ENCODE results near the gene THADA. TPM values are rescaled to one million over a fixed set of nuclear protein-coding genes. Genes with fewer than 3 reads are reported as not detected.
A peak's percentile ranks its signal among the peaks of the same experiment; 100 is the strongest.

The THADA gene
- total and polyA plus RNA-seq, 4 experiments from 2014 or later: 20.3 to 44.8 (median 32.8) TPM

DNA sequence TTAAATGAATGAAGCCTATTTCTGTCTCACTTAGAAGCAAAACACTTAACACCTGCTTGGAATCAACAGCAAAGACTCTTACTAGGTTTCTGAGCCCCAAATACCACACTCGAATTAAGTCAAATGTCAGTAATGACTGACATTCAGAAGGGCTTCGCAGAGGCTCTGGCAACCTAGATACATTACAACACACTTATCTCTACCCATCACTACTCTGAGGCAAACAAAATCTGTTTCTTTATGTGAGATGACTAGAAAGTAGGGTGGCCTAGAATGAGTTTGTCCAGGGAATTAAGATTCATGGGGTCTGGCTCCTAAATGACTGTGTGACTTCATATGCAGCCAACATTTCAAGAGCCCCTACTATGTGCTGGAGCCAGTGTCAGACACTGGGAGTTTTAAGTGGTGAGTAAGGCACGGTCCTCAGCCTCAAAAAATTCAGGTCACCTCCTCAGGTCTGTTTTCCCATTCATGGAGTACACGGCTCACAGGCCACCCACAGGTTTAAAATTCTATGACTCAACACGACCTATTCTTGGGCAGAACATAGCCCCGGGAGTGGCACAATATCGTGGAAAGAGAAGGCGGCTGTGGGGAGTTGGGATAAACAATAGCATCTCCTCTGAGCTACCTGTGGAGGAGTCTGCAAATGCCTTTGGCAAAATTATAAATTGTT, 219.2 kb downstream of the THADA start:
- no peaks in the 10 kb centered on the region for H3K27me3 ChIP-seq (ENCODE audit: insufficient read depth, low read length)
- Mint-ChIP-seq H3K27ac (peak overlapping the region in 1 of 7 donors; percentile 11), H3K4me1 (peaks cover 0 to 4% (median under 1%) of the 10 kb centered on the region in 4 donors), H3K9me3 (peaks cover 0 to 2% (median 0%) of the 10 kb centered on the region in 8 donors), H3K4me3 (no peak overlapping the region), H3K36me3 (peaks cover 25 to 29% of the 10 kb centered on the region in 2 donors), H3K27me3 (no peaks in the 10 kb centered on the region)
- DNase-seq: no peak
- ChIA-PET POLR2A (ENCODE audit: partially characterized antibody) (interaction anchor here (1.3 kb wide), 1 partner anchor 8 kb away, joined by 3 read pairs; no protein-coding TSS in a partner anchor), CTCF (ENCODE audit: partially characterized antibody) (no interaction called here)
- no peaks in the 10 kb centered on the region for H3K36me3 ChIP-seq (ENCODE audit: insufficient read depth, low read length)
- intact Hi-C loops (cut with micrococcal nuclease): no loop called here
- H3K4me3 ChIP-seq (ENCODE audit: low read length in 2 of 2): no peak overlapping the region
- no peak overlapping the region for H3K27ac ChIP-seq (ENCODE audit: low read depth, low read length)
- no peaks in the 10 kb centered on the region for H3K9me3 ChIP-seq (ENCODE audit: control insufficient read depth in 1 of 2, low read length in 2 of 2)
- H3K4me1 ChIP-seq (ENCODE audit: insufficient read depth, low read length): no peaks in the 10 kb centered on the region

GRCh38 chr2:43375746-43376522, 219.9 kb downstream of the THADA start:
- H3K27ac ChIP-seq (ENCODE audit: low read depth, low read length): no peak overlapping the region
- no peak overlapping the region for H3K4me3 ChIP-seq (ENCODE audit: low read length in 2 of 2)
- no peaks in the 10 kb centered on the region for H3K4me1 ChIP-seq (ENCODE audit: insufficient read depth, low read length)
- intact Hi-C loops (cut with micrococcal nuclease): no loop called here
- H3K36me3 ChIP-seq (ENCODE audit: insufficient read depth, low read length): no peaks in the 10 kb centered on the region
- CTCF ChIA-PET (ENCODE audit: partially characterized antibody): no interaction called here
- DNase-seq: no peak
- Mint-ChIP-seq H3K9me3 (peaks cover 0 to 2% (median 0%) of the 10 kb centered on the region in 8 donors), H3K4me1 (peaks cover 0 to 4% (median under 1%) of the 10 kb centered on the region in 4 donors), H3K27ac (no peak overlapping the region), H3K4me3 (no peak overlapping the region), H3K27me3 (no peaks in the 10 kb centered on the region), H3K36me3 (peaks cover 23 to 29% of the 10 kb centered on the region in 2 donors)
- no peaks in the 10 kb centered on the region for H3K27me3 ChIP-seq (ENCODE audit: insufficient read depth, low read length)
- POLR2A ChIA-PET (ENCODE audit: partially characterized antibody): no interaction called here
- H3K9me3 ChIP-seq (ENCODE audit: control insufficient read depth in 1 of 2, low read length in 2 of 2): no peaks in the 10 kb centered on the region

- Mint-ChIP-seq H3K27ac (peak overlapping the region in 1 of 7 donors; percentile 7), H3K4me1 (peaks cover 0 to 10% (median 6%) of the 10 kb centered on the region in 4 donors), H3K9me3 (no peaks in the 10 kb centered on the region), H3K36me3 (peaks cover 16 to 21% of the 10 kb centered on the region in 2 donors), H3K27me3 (no peaks in the 10 kb centered on the region), H3K4me3 (no peak overlapping the region)
- Histone ChIP-seq H3K4me1 (ENCODE audit: insufficient read depth, low read length) (no peaks in the 10 kb centered on the region), H3K27ac (ENCODE audit: low read depth, low read length) (no peak overlapping the region), H3K9me3 (ENCODE audit: control insufficient read depth in 1 of 2, low read length in 2 of 2) (no peaks in the 10 kb centered on the region), H3K27me3 (ENCODE audit: insufficient read depth, low read length) (no peaks in the 10 kb centered on the region), H3K4me3 (ENCODE audit: low read length in 2 of 2) (no peak overlapping the region), H3K36me3 (ENCODE audit: insufficient read depth, low read length) (no peaks in the 10 kb centered on the region)
- POLR2A ChIA-PET (ENCODE audit: partially characterized antibody): no interaction called here
- intact Hi-C loops (cut with micrococcal nuclease): no loop called here
- CTCF ChIA-PET (ENCODE audit: partially characterized antibody): no interaction called here
- no peak for DNase-seq
These were observed 223.3 kb downstream of the THADA start for GRCh38 chr2:43372416-43373081.

DNA sequence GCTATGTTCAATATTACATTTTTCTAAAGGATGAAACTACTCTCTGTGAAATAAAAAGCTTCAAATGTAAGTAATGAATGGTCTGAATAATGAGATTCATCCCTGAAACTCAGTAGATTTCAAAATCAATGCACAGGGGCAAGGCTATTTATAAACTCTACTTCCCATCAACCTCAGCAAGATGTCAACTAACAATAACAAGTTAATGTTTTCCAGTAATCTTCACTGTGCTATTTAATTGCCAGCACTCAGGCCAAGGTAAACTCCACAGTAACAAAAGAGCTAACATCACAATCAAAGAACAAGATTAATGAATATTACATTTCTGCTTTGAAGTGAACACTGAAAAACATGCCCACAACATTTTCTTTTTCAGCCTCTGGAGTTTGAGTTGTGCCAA, 225.1 kb downstream of the THADA start:
- H3K4me3 ChIP-seq (ENCODE audit: low read length in 2 of 2): no peak overlapping the region
- Mint-ChIP-seq H3K9me3 (peaks cover 0 to under 1% (median 0%) of the 10 kb centered on the region in 8 donors), H3K27ac (peak overlapping the region in 1 of 7 donors; percentile 32), H3K27me3 (no peaks in the 10 kb centered on the region), H3K36me3 (peaks cover 12 to 22% of the 10 kb centered on the region in 2 donors), H3K4me1 (peaks cover 4 to 15% (median 9%) of the 10 kb centered on the region in 4 donors), H3K4me3 (no peak overlapping the region)
- H3K4me1 ChIP-seq (ENCODE audit: insufficient read depth, low read length): no peaks in the 10 kb centered on the region
- intact Hi-C loops (cut with micrococcal nuclease): no loop called here
- H3K27me3 ChIP-seq (ENCODE audit: insufficient read depth, low read length): no peaks in the 10 kb centered on the region
- H3K27ac ChIP-seq (ENCODE audit: low read depth, low read length): no peak overlapping the region
- no peak for DNase-seq
- H3K9me3 ChIP-seq (ENCODE audit: control insufficient read depth in 1 of 2, low read length in 2 of 2): no peaks in the 10 kb centered on the region
- ChIA-PET POLR2A (ENCODE audit: partially characterized antibody) (no interaction called here), CTCF (ENCODE audit: partially characterized antibody) (no interaction called here)
- H3K36me3 ChIP-seq (ENCODE audit: insufficient read depth, low read length): no peaks in the 10 kb centered on the region

- no peak overlapping the region for H3K27ac Mint-ChIP-seq
- ChIA-PET POLR2A (ENCODE audit: partially characterized antibody) (no interaction called here), CTCF (ENCODE audit: partially characterized antibody) (no interaction called here)
- no peaks in the 10 kb centered on the region for H3K36me3 ChIP-seq (ENCODE audit: insufficient read depth, low read length)
- H3K4me1 ChIP-seq (ENCODE audit: insufficient read depth, low read length): no peaks in the 10 kb centered on the region
- DNase-seq: no peak
- no peak overlapping the region for H3K4me3 ChIP-seq (ENCODE audit: low read length in 2 of 2)
- no peaks in the 10 kb centered on the region for H3K9me3 ChIP-seq (ENCODE audit: control insufficient read depth in 1 of 2, low read length in 2 of 2)
- peaks cover 0 to 2% (median 0%) of the 10 kb centered on the region in 8 donors for H3K9me3 Mint-ChIP-seq
- intact Hi-C loops (cut with micrococcal nuclease): no loop called here
- H3K4me3 Mint-ChIP-seq: no peak overlapping the region
- peaks cover 4 to 15% (median 10%) of the 10 kb centered on the region in 4 donors for H3K4me1 Mint-ChIP-seq
- H3K27me3 Mint-ChIP-seq: no peaks in the 10 kb centered on the region
- no peak overlapping the region for H3K27ac ChIP-seq (ENCODE audit: low read depth, low read length)
- H3K36me3 Mint-ChIP-seq: peaks cover 14 to 25% of the 10 kb centered on the region in 2 donors
- no peaks in the 10 kb centered on the region for H3K27me3 ChIP-seq (ENCODE audit: insufficient read depth, low read length)
These were observed 225.7 kb downstream of the THADA start for GRCh38 chr2:43370146-43370545.

GRCh38 chr2:43368483-43369385, 227.1 kb downstream of the THADA start:
- Histone ChIP-seq H3K36me3 (ENCODE audit: insufficient read depth, low read length) (no peaks in the 10 kb centered on the region), H3K9me3 (ENCODE audit: control insufficient read depth in 1 of 2, low read length in 2 of 2) (no peaks in the 10 kb centered on the region), H3K27me3 (ENCODE audit: insufficient read depth, low read length) (no peaks in the 10 kb centered on the region), H3K4me3 (ENCODE audit: low read length in 2 of 2) (no peak overlapping the region), H3K4me1 (ENCODE audit: insufficient read depth, low read length) (no peaks in the 10 kb centered on the region), H3K27ac (ENCODE audit: low read depth, low read length) (no peak overlapping the region)
- DNase-seq: no peak
- POLR2A ChIA-PET (ENCODE audit: partially characterized antibody): interaction anchor here (1.1 kb wide), 1 partner anchor 9 kb away, joined by 3 read pairs; no protein-coding TSS in a partner anchor
- Mint-ChIP-seq H3K9me3 (peaks cover 0 to 2% (median 0%) of the 10 kb centered on the region in 8 donors), H3K4me1 (peaks cover 5 to 15% (median 10%) of the 10 kb centered on the region in 4 donors), H3K27me3 (no peaks in the 10 kb centered on the region), H3K4me3 (no peak overlapping the region), H3K27ac (peak overlapping the region in 1 of 7 donors; percentile 0), H3K36me3 (peaks cover 18 to 31% of the 10 kb centered on the region in 2 donors)
- intact Hi-C loops (cut with micrococcal nuclease): no loop called here
- CTCF ChIA-PET (ENCODE audit: partially characterized antibody): no interaction called here
